ENCODE data around the gene CTPS2. TPM values are rescaled to one million over a fixed set of nuclear protein-coding genes. Genes with fewer than 3 reads are reported as not detected.
"Not testable (repeated sequence)": the region's sequence is repeated elsewhere in the genome, so short reads cannot be mapped to it uniquely, and the experiment has no call there.

Gene CTPS2
- total RNA-seq, 1 experiment from 2014 or later = 9.6 TPM

DNA sequence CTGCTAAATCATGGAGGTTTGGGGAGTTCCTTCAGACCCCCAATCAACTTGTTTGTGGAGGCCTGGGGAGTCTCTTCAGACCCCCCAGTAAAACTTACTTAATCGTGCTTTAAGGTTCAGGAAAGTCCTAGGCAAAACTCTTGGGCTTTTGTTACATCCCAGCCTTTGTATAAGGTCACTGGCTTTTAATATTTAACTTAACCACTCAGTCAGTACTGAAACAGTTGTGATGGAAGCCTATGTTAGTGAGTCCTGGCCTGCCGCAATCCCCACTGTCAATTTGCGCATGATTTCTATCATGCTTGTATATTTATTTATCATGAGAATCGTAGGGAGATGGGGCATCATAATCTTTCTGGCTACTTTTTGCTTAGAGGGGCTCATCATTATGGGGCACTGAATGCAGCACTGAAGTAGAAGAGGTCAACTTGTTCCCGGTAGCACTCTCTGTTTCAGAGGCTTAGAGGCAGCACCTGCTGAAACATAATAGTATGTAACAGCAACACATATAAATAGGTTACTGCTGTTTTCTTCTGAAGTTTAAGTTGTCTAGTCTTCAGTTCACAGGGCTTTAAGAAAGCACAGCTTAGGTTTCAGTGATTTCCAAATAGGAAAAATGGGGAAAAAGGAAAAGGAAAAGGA lies 14.0 kb upstream of the CTPS2 start:
- H2AFZ ChIP-seq (ENCODE audit: low read depth, low read length, poor library complexity, severe bottlenecking); intact Hi-C loops (cut with micrococcal nuclease); H3K27ac ChIP-seq (ENCODE audit: low read depth, low read length); DNase-seq (ENCODE audit: low read depth, low spot score); H3K27me3 ChIP-seq (ENCODE audit: insufficient read depth, low read length); H3K4me2 ChIP-seq (ENCODE audit: low read length); ATAC-seq; H3K36me3 ChIP-seq (ENCODE audit: control insufficient read depth in 1 of 2, insufficient read depth in 2 of 2, low read length in 2 of 2); CTCF ChIA-PET; H3K4me1 ChIP-seq (ENCODE audit: control insufficient read depth in 1 of 2, insufficient read depth in 2 of 2, low read length in 2 of 2); H3K9ac ChIP-seq (ENCODE audit: low read length); H3K9me3 ChIP-seq (ENCODE audit: control insufficient read depth in 1 of 2, insufficient read depth in 1 of 2, low read depth in 1 of 2, low read length in 2 of 2); POLR2A ChIA-PET; RAD21 ChIA-PET (ENCODE audit: low non-redundant PET in 1 of 2, low total read pairs in 2 of 2, uncharacterized antibody in 2 of 2, unreplicated experiment in 2 of 2); H3K4me3 ChIP-seq (replicated peaks in 1 of 2; ENCODE audit: low read depth in 1 of 2, low read length in 2 of 2); BruUV-seq (replicated peaks); H3K9me2 ChIP-seq (ENCODE audit: insufficient read depth); H4K20me1 ChIP-seq (ENCODE audit: insufficient read depth): not testable (repeated sequence)
- peaks cover 61% of the 10 kb centered on the region for H3K79me2 ChIP-seq (ENCODE audit: insufficient read depth, low read length)

DNA sequence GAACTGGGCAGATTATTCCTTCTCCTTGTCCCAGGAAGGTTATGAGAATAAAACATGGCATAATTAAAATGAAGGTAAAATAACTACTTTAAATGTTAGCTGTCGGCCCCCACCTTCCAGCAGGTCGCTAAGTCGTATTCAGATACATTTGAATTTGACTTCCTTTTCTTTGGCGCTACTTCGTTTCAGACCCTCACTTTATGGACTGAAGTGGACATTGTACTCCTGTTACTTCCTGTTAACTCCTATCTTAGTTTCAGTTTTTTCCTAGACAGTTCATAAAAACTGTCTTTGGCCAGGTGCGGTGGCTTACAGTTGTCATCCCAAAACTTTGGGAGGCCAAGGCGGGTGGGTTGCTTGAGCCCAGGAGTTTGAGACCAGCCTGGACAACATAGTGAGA lies 12.6 kb upstream of the CTPS2 start:
- H3K9ac ChIP-seq (ENCODE audit: low read length) = no peak overlapping the region
- H3K4me1 ChIP-seq (ENCODE audit: control insufficient read depth in 1 of 2, insufficient read depth in 2 of 2, low read length in 2 of 2) = peaks cover 0 to 7% of the 10 kb centered on the region in 2 experiments; a peak in 1 of 4 replicates
- CTCF ChIA-PET = no interaction called here

DNA sequence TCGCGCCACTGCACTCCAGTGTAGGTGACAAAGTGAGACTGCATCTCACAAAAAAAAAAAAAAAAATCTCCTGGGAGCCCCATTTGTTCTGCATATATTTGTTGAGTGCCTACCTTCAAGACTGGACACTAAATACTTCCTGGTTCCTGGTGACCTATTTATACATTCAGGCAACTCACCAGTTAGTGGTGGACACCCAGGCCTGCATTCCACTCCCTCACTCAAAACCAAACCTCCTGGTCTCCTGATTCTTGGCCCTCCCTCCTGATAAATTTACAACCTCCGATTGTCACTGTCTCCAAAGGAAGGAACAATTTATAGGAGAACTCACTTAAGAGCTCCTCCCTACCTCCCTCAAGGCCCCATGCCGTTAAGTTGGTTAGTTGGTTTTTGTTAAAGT lies 10.0 kb upstream of the CTPS2 start:
- no peak overlapping the region for H3K27ac ChIP-seq (ENCODE audit: low read depth, low read length)
- H4K20me1 ChIP-seq (ENCODE audit: insufficient read depth) = no peaks in the 10 kb centered on the region
- no peak overlapping the region for H3K4me2 ChIP-seq (ENCODE audit: low read length)
- H3K4me1 ChIP-seq (ENCODE audit: control insufficient read depth in 1 of 2, insufficient read depth in 2 of 2, low read length in 2 of 2) = peaks cover 4 to 14% of the 10 kb centered on the region in 2 experiments; a peak in 1 of 4 replicates
- no peak overlapping the region for H2AFZ ChIP-seq (ENCODE audit: low read depth, low read length, poor library complexity, severe bottlenecking)
- intact Hi-C loops (cut with micrococcal nuclease) = no loop called here
- no peak overlapping the region for H3K4me3 ChIP-seq (replicated peaks in 1 of 2; ENCODE audit: low read depth in 1 of 2, low read length in 2 of 2)
- DNase-seq (ENCODE audit: low read depth, low spot score) (no peak), ATAC-seq (no peak)
- H3K9me3 ChIP-seq (ENCODE audit: control insufficient read depth in 1 of 2, insufficient read depth in 1 of 2, low read depth in 1 of 2, low read length in 2 of 2) = no peaks in the 10 kb centered on the region
- H3K9ac ChIP-seq (ENCODE audit: low read length) = no peak overlapping the region
- ChIA-PET CTCF (no interaction called here), RAD21 (ENCODE audit: low non-redundant PET in 1 of 2, low total read pairs in 2 of 2, uncharacterized antibody in 2 of 2, unreplicated experiment in 2 of 2) (no interaction called here), POLR2A (interaction anchor here (1.0 kb wide), 1 partner anchor 10 kb away, joined by 3 read pairs; the partner anchor contains the start of gene CTPS2)
- no TSS peak for BruUV-seq (replicated peaks)
- TF ChIP-seq SIN3A (IDR thresholded peaks at IDR 0.05; ENCODE audit: low read depth) = no peak
- no peak for TF ChIP-seq ZNF274 (IDR thresholded peaks at IDR 0.05; ENCODE audit: low read depth, low read length)
- no peaks in the 10 kb centered on the region for H3K9me2 ChIP-seq (ENCODE audit: insufficient read depth)
- H3K27me3 ChIP-seq (ENCODE audit: insufficient read depth, low read length) = no peaks in the 10 kb centered on the region
- peaks cover 67% of the 10 kb centered on the region for H3K79me2 ChIP-seq (ENCODE audit: insufficient read depth, low read length)
- no peaks in the 10 kb centered on the region for H3K36me3 ChIP-seq (ENCODE audit: control insufficient read depth in 1 of 2, insufficient read depth in 2 of 2, low read length in 2 of 2)

More for the DNA sequence above, 12.6 kb upstream of the CTPS2 start:
- ATAC-seq = no peak
- Histone ChIP-seq H3K27ac (ENCODE audit: low read depth, low read length) (no peak overlapping the region), H4K20me1 (ENCODE audit: insufficient read depth) (no peaks in the 10 kb centered on the region), H3K79me2 (ENCODE audit: insufficient read depth, low read length) (peaks cover 69% of the 10 kb centered on the region), H3K4me3 (replicated peaks in 1 of 2; ENCODE audit: low read depth in 1 of 2, low read length in 2 of 2) (no peak overlapping the region), H3K4me2 (ENCODE audit: low read length) (no peak overlapping the region), H3K9me3 (ENCODE audit: control insufficient read depth in 1 of 2, insufficient read depth in 1 of 2, low read depth in 1 of 2, low read length in 2 of 2) (no peaks in the 10 kb centered on the region), H3K36me3 (ENCODE audit: control insufficient read depth in 1 of 2, insufficient read depth in 2 of 2, low read length in 2 of 2) (no peaks in the 10 kb centered on the region), H3K9me2 (ENCODE audit: insufficient read depth) (no peaks in the 10 kb centered on the region), H3K27me3 (ENCODE audit: insufficient read depth, low read length) (no peaks in the 10 kb centered on the region), H2AFZ (ENCODE audit: low read depth, low read length, poor library complexity, severe bottlenecking) (no peak overlapping the region)
- DNase-seq (ENCODE audit: low read depth, low spot score) = no peak
- intact Hi-C loops (cut with micrococcal nuclease) = no loop called here
- ChIA-PET RAD21 (ENCODE audit: low non-redundant PET in 1 of 2, low total read pairs in 2 of 2, uncharacterized antibody in 2 of 2, unreplicated experiment in 2 of 2) (no interaction called here), POLR2A (no interaction called here)
- TF ChIP-seq SP1 (IDR thresholded peaks at IDR 0.05; ENCODE audit: low read depth) (no peak), RAD21 (IDR thresholded peaks at IDR 0.05; ENCODE audit: low read depth) (no peak)
- BruUV-seq (replicated peaks) = no TSS peak

Data from HCT116 (cell line).